ENCODE measurements around the gene LY6G5B.
A peak's percentile ranks its signal among the peaks of the same experiment; 100 is the strongest.

Gene LY6G5B

GRCh38 chr6:31669676-31670075 lies at the start of gene LY6G5B:
TSS of gene LY6G5B (plus strand) at chr6:31669976. CDS start at chr6:31670951, 975 bp downstream.
- no peak for DNase-seq

GRCh38 chr6:31620586-31621319 lies 49.0 kb upstream of the LY6G5B start, which contains the start of gene PRRC2A:
TSS of gene PRRC2A (plus strand) at chr6:31620715. CDS start at chr6:31622790, 2,075 bp downstream.
- DNase-seq, result peak; percentile 75

DNA sequence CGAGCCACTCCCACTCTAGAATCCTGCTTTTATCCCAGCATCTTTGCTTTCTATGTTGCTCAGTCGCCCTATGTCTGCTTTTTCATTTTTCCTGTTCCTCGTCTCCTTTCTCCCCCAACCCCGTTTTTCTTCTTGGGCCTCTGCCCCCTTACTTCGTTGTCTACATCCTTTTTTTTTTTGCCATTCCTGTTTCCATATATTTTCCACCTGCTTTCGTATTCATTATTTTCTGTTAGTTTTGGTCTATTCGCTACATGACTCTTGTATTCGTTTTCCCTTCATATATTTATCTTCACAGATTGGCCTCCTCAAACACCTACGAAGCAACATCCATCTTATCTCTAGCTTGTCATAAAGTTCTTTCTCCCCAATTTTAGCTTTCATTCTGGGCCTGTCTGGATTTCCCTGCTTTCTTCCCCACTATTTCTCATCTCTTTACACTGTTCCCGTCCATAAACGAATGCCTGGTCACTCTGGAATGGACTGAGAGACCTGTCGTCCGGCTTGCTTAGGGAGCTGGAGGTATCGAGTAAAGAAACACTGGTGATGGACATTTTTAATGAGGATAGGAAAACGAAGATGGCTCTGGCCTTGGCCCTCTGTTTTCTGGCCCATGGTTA lies 48.3 kb upstream of the LY6G5B start:
- DNase-seq, result no peak

DNA sequence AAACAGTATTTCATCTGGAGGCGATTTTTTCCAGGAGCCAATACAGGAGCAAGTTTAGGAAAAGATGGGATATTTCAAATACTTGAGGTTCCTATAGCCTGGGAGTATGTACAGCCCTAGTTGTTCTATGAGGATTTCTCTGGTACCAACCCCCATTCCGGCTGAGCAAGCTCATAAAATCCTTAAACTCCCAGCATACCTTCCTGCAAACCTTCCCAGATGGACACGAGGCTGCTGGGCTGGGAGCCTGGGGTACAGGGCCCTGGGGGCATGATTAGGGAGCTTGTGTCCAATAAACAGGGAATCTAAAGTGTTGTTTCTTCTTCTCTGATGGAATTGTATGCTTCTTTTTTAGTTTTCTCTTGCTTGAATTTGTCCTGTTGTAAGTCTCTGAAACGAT lies 47.8 kb upstream of the LY6G5B start:
- no peak for DNase-seq

- DNase-seq, result no peak
Measured at GRCh38 chr6:31622684-31623091, 47.1 kb upstream of the LY6G5B start.

DNA sequence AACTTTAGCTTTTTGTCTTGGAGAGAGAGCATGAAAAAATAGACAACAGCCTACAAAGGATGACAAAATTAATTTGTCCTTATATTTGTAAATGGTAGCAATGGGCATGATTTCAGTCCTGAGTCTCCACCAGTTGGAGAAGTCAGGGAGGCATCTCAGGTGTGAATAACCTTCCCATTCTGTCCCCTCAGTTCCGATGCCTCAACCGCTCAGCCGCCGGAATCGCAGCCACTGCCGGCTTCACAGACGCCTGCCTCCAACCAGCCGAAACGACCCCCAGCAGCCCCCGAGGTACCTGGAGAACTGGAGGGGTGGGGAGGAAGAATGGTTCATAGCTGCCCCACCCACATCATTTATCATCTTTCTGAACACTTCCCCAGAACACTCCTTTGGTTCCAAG lies 45.7 kb upstream of the LY6G5B start:
- DNase-seq, result no peak

- no peak for DNase-seq
Measured at GRCh38 chr6:31626952-31627351, 42.8 kb upstream of the LY6G5B start.

GRCh38 chr6:31627690-31628287 lies 42.0 kb upstream of the LY6G5B start:
- DNase-seq, result no peak

GRCh38 chr6:31629014-31629413 lies 40.8 kb upstream of the LY6G5B start:
- DNase-seq, result no peak

DNA sequence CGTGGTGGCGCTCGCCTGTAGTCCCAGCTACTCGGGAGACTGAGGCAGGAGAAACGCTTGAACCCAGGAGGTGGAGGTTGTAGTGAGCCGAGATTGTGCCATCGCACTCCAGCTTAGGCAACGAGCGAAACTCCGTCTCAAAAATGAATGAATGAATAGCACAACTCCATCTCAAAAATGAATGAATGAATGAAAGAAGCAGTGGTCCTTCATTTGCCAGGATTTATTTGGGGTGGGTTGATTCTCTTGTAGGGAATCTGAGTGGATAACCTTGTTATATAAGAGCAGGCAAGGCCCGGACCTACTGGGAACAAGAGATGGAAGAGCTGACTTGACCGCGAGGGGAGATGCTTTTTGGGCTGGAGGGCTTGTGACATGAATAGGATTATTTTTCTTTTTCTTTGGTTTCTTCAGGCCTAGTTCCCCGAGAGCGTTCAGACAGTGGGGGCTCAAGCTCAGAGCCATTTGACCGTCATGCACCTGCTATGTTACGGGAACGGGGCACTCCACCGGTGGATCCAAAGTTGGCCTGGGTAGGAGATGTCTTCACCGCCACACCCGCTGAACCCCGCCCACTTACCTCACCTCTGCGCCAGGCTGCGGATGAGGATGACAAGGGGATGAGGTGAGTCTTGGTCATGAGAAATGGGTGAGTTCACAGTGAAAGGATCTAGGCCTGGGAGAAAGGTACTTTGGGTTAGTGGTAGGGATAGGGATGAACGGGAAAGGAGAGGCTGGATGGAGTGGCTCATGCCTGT lies 39.4 kb upstream of the LY6G5B start:
- no peak for DNase-seq

DNA sequence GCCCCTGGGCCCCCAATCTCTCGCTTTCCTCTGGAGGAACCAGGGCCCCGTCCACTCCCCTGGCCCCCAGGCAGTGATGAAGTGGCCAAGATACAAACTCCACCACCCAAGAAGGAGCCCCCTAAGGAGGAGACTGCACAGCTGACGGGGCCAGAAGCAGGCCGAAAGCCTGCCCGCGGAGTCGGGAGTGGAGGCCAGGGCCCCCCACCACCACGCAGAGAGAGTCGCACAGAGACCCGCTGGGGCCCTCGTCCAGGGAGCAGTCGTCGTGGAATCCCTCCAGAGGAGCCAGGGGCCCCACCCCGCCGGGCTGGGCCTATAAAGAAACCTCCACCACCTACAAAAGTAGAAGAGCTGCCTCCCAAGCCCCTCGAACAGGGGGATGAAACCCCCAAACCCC lies 38.6 kb upstream of the LY6G5B start:
- DNase-seq, result no peak

- no peak for DNase-seq
Measured at GRCh38 chr6:31631681-31632278, 38.0 kb upstream of the LY6G5B start.

- no peak for DNase-seq
Measured at GRCh38 chr6:31632279-31632946, 37.4 kb upstream of the LY6G5B start.

GRCh38 chr6:31633447-31633846 lies 36.3 kb upstream of the LY6G5B start:
- no peak for DNase-seq

GRCh38 chr6:31634131-31634530 lies 35.6 kb upstream of the LY6G5B start:
- no peak for DNase-seq

- DNase-seq, result no peak
Measured at GRCh38 chr6:31634969-31635575, 34.7 kb upstream of the LY6G5B start.

DNA sequence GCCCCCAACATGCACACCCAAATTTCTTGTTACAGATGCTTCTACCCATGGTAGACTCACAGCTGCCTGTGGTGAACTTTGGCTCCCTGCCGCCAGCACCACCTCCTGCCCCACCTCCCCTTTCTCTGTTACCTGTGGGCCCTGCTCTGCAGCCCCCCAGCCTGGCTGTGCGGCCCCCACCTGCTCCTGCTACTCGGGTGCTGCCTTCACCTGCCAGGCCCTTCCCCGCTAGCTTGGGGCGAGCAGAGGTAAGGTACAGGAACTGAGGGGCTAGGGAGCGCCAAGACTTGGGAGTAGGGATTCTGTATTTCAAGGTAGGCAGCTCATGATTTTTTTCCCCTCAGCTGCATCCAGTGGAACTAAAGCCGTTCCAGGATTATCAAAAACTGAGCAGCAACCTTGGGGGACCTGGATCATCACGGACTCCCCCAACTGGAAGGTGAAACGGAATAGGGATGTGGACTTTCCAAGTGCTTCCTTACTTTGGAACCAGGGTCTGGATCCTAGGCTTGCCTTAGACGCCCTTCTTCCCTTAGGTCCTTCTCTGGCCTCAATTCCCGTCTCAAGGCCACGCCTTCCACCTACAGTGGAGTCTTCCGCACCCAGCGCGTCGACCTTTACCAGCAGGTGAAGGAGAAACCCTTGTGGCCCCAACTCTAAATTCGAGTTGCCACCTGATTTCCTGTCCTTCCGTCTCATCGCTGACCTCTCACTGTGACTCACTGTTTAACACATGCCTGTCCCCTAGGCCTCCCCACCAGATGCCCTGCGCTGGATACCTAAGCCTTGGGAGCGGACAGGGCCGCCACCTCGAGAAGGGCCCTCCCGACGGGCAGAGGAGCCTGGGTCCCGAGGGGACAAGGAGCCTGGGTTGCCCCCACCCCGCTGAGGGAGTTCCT lies 32.8 kb upstream of the LY6G5B start:
- no peak for DNase-seq

DNA sequence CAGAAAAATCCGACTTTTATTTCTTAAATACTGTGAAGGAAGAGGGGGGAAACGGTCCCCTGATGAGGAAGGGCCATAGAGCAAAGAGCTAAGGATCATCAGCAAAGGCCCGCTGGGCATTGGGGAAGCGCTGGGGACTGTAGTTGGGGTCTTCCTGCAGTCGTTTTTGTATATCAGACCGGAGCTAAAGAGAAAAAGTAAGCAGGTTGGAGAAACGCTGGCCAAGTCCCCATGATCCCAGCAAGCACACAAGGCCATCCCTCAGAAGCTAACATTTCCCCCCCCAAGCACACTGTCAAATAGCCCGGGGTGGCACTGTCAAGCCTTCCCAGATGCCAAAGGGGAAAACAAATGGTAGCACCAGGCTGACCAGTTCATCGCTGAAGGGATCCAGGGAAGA lies 30.7 kb upstream of the LY6G5B start:
- no peak for DNase-seq

DNA sequence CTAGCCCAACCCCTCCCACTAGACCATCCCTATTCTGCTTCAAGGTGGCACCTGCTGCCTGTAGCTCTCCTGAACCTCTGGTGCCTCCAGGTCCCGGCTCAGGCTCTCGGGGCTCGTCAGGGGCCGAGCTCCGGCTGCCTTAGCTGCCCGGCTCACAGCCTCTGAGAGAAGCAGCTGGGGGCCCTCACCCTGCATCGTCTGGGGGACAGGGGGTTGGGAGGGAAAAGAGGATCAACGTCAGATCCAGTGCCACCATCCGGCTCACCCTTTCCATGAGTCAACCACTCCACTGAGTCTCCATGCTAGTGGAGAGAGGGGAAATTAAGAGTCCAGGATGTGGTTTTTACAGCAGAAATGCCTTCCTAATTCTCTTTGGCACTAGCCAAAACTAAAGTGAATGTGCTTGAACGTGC lies 30.3 kb upstream of the LY6G5B start:
- DNase-seq, result no peak

DNA sequence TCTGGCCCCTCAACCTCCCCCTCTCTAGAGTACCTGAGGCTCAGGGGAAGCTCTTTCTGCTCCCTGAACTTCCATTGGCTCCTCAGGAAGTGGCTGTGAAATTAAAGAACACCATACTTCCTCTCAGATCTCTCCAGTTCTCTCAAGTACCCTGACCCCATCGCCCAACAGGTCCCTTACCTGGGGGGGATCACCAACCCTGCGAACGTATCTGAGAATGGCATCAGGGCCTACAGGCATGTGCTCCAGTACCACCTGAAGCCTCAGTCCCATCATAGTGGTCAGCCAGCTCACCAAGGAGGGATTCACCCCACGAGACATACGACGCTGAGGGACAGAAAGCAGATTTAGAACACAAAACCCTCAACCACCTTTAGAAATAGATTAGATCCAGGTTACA lies 29.2 kb upstream of the LY6G5B start:
- DNase-seq, result no peak

GRCh38 chr6:31641370-31641769 lies 28.4 kb upstream of the LY6G5B start:
- no peak for DNase-seq
